NCI-H460 (cell line): ENCODE results near the gene TBC1D5. TPM values are rescaled to one million over a fixed set of nuclear protein-coding genes. Genes with fewer than 3 reads are reported as not detected.

Experiments
- DNase-seq: peaks from one replicate; pipeline ENCODE4 v3.0.0-alpha.2; 2016; ENCODE audit warnings: low read depth; ENCODE audit errors: extremely low read depth
- total RNA-seq: library from RNA; depleted of rRNA; stranded (reverse); fragments of >200 nt; shearing (Covaris generic); gene quantifications from 2 replicates; pipeline ENCODE4 v1.2.3, GENCODE V29; 2014

TBC1D5 gene
- total RNA-seq, 1 experiment from 2014 or later = 48.7 TPM

DNA sequence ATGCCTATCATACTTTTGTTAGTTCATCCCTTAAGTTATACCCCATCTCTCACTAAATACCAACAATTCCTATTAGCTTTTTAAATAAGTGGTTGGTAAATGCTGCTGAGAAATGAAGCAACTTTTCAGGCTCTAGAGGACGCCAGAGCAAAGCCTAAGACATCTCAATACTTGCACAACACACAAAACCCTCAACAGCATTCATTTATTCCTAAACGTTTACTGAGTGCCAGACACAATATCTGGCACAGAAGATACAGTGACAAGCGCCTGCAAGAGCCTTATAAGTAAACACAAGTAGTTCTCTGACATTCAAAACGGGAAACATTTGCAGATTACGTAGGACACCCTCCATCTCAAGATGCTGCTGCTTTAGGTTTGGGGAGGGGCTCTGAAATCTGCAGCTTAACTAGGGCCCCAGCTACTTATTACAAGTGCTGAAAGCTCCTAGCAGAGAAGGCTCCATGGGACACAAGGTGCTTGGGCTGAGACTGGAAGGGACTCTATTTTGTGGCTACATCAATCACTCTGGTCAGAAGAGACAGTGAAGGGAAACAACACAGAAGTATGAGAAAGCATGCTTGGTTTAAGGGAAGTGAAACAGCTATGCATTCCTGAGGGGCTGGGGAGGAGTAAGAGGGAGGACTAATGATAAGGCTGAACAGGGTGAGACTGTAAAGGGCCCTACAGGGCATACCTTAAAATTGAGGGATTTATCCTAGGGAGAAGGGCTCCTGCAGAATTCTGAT is 546.4 kb downstream of the TBC1D5 start:
- no peak for DNase-seq

DNA sequence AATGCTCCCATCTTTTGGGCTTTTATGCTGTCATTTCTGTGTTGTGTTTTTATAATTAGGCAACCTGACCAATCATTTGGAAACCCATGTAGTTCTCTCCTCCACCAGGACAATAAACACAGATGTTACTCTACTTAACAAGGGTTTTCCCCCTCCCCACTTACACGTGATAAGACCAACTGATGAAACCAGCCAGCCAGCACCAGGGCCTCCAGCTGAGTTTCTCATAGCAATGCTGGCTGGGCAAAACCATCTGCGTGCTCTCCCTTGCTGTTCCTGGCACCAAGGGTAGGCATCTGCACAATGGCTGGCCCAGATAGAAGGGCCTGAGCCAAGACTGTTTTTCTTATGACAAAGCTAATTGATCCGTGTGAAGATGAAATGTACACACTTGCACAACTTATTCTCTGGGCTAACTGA is 547.2 kb downstream of the TBC1D5 start:
- no peak for DNase-seq

DNA sequence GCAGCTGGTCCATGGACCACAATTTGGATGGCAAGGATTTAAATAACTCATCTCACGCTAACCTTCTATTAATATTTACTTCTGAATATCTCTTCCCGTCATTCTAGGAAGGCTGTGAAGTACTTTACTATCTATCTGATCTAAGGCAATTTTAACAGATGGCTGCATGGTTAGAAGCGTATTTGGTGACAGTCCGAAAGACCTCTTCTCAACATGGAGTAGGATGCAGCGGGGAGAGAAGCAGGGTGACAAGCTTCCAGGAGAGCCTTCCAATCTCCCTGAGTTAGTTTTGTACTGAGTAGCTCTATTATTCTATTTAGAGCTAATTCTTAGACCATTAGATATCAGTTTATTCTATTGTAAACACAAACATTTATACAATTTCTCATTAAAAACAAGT is 548.3 kb downstream of the TBC1D5 start:
- DNase-seq = no peak

DNA sequence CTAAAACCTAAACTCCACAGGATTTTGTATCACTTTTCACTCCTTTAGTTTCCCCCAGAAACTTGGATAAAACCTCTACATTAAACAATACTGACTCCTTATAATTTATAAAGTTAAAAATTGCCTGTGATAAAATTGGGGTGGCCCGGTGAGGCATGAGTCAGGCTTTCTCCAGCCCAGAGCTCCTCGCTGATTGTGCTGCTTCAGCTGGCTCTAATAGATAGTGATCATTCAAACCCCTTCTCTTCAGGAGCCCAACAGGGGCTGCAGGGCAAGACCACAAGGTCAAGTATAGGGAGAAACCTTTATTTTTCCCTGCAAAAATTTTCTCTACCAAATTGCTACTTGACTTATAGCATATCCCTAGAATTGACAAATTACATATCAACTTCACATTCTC is 549.4 kb downstream of the TBC1D5 start:
- DNase-seq = no peak

DNA sequence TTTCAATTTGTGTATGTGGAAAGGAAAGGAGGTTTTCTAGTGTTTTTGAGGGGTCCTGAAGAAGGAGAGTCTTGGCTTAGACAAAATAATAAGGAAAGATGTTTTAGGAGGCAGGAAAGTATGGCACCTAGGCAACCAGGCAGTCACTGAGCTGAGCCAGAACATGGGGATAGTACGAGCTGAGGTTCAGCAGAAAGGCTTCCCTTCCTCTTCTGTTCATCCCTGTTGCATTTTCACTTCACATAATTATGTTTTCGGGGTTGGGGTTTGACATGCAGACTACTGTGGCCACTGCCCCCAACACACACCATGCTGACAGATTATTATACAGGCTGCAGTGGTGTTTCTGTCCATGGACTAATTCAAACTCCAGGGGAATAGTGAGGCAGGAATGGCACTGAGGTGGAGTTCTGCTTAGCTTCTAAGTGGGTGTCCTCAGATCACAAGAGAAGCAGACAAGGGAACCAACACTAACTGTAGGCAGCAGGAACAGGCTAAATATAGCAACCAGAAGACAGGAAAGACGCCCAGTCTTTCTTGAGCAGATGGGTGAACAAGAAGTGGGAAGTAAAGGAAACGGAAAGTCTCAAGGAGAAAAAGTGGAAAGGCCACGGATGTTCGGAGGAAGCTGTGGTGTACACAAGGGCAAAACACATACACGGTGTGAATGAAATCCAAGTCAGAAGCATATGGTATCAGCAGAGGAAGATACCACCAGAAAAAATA is 551.9 kb downstream of the TBC1D5 start:
- no peak for DNase-seq

DNA sequence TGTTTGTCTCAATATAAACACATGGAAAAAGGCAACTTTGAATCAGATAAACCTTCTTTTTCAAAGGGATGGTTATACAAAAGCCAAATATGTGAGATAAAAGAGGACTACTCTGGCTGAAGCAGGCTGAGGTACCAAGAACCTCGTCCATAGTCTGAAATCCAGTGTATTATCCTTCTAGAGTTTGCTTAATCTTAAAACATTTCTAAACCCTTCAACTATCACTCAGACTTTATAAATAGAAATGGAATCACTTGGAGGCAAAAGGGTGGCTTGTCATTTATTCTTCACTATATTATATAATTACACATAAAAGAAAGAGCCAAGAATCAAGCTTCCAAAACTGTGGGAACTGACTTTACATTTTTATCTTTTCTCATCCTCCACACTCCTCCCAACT is 554.1 kb downstream of the TBC1D5 start:
- DNase-seq = no peak

DNA sequence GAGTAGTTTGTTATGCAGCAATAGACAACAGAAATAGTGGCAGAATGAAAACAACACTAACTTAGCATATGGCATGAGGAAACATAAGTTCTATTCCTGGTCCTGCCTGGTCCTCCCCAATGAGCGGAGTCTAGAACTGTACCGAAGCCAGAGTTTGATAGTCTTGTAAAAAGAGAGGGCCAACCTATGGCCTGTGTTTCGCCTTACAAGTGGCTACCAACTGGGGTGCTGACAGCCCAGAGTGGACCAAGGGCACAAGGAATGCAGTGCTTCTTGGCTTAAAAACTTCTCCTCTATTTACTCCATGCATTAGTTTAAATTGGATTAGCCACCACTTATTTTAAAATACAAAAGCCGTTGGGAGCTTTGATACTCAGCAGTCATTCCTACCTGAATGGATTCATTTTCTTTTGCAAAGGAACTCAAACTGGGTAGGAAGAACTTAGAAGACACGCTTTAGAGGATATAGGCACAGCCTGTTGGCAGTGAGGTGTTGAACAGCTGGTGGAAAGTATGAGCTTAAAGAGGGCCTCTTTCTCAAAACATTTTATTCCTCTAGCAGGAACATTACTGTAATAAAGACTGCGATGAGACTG is 554.7 kb downstream of the TBC1D5 start:
- no peak for DNase-seq

DNA sequence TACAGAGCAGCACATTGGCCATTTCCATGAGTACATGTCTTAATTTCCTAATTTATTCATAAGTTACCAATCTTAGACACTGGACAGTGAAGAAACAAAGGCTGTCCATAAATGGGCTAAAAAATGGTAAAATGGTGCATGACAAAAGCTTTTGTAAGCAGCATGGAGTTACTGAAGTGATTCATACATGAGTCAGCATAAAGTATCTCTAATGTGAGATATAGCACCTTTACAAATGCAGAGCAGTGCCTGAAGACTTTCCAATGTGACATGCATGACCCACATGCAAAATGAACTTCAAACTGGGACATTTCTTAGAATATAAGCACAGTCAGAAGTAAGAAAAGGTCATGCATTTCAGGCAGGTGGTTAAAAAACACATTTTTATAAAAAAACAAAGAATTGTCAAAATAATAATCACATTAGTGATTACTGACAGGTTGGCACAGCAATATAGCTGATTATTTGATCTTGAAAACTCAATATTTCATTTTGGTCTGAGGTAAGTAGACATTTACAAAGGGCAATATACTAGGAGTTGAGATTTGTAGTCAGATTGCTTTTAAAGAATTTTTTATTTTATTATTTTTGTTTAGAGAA is 558.4 kb downstream of the TBC1D5 start:
- no peak for DNase-seq

DNA sequence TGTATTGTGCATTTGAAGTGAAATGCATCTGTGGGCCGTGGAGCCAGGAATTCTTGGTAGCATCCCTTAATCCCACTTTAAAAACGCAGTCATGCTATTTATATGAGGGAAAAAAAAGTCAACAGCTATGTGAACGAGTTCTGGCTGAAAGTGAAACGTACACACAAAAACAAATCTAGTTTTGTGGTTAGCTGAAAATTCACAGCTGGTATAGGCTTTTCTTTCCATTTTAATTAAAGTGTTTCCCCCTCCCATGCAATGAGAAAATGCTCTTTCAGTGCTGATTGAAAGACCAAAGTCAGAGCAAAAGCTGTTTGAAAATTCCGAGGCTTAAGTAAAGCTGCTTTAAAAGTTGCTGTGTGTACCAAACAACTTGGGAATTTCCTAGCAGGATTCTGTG is 560.3 kb downstream of the TBC1D5 start:
- no peak for DNase-seq

DNA sequence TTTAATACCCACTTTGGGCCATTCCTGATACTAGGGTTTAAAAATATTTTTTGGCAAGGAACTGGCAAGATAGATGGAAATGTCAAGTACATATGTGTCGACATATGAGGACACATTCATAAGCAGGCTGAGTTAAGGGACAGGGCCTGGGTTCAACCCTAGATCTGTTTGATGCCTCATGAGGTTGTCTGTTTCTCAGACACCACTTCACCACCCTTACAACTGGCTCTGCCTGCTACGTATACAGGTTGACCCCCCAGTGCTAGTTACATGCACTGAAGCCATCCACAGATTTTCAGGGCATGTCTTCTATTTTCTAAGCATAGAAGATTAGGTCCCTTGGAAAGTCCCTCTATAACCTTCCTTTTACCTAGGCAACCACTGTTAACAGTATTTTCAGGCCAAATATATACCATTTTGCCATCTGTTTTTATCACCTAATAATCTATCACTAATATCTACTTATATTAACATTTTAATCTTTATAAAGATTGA is 561.0 kb downstream of the TBC1D5 start:
- DNase-seq = no peak

DNA sequence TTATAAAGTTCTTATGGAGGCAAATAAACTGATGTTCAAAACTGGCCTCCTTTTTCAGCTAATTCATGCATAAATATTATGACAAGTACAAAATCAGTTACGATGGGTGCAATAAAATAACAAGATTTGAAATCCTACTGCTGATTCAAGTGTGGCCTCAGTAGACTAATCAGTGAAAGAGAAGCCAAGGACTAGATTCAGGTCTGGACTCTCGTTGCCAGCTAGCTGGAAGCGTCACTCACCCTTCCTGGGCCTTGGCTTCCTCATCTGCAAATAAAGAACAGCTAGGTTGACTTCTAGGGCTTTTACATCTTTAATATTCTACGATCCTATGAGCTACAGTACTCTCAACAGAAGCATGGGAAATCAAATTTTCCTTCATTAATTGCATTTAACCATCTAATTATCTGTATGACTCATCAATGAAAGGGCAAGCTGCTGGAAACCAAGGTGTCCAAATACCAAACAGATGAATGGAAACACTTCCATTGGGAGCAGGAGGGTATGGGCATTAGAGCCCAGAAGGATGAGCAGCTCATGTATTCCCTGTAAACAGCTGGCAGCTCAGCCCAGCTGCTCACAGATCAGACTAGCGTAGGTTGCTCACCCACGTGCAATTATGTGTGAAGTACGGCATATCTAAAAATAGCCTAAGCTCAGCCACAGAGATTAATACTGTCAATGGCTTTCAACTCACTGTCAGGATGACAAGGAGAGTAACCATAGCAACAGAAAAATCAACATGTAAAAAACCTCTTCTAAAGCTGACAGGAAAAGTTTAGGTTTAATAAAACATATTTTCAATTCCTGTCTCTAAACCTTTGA is 562.8 kb downstream of the TBC1D5 start:
- no peak for DNase-seq

DNA sequence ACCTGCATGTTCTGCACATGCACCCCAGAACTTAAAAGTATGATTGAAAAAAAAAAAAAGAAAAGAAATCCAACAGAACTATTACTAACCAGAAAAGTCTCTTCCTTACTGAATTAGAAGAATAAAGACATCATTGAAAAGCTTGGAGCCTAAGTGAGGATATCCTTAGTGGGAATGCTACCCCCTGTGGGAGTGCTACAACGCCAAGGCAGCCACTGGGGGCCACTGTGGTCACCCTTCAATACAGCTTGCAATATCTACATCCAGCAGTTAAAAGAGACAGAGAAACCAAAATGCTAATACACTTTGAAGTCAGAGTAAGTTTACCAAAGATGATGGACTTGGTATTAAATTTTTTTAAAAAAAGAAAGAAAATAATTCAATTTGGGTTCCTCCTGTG is 565.7 kb downstream of the TBC1D5 start:
- no peak for DNase-seq

DNA sequence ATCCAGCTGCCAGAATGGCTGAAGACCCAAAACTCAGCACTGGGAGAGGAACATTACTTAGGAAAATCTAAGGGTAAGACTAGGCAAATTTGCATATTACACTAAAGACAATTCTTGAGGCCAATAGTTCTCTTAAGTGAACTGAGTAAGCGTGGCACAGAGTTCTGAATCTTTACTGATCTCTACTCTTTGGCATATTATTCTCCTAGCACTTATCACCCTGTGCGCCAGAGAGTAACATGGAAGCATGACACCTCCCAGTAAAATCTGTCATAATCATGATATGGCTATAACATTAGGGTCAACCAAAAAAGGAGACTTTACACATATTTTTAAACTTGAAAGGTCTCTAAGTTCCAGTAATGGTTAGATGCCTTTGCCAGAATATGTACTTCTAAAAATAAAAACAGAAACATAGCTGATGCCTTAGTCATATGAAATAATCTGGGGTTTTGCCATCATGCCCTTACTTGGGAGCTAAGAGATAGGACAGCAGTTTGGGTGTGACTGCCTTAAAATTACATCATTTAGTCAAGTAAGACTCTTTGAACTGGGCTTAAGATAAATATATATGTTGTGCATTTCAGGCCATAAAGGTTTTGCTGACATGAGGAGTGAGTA is 567.1 kb downstream of the TBC1D5 start:
- DNase-seq = no peak

DNA sequence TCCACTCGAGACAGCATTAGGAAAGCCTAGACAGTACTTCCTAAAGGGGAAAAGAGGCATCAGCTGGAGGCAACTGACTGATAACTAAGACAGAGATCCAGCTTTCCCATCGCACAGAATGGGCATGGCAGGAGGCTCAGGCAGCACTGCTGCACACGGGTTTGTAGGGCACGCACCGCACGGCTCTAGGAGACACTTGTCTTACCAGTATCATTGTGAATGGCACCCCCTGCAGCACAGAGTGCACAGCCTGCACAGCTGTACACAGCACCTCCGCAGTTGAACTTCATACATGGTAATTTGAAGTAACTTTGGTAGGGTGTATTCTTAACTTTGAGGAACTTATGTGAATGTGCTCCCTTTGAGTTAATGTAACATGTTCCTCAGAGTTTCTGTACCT is 576.1 kb downstream of the TBC1D5 start:
- DNase-seq = no peak

DNA sequence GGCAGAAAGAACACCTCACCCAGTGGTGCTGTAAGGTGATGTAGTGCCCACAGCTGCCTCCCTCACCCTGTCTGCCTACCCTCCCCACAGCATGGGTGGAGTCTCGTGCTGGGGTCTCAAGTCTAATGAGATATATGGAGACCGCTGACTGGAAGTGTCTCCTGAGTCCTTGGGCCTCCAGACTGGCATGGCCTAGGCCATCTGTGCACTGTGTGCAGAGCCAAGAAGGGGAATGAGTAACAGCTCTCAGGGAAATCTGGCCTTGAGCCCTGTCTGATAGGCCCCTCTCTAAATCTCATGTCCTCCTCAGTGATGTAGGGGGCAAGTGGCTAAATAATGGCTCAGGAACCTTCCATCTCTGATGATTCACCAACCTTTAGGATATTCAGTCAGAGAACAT is 580.3 kb downstream of the TBC1D5 start:
- DNase-seq = no peak

DNA sequence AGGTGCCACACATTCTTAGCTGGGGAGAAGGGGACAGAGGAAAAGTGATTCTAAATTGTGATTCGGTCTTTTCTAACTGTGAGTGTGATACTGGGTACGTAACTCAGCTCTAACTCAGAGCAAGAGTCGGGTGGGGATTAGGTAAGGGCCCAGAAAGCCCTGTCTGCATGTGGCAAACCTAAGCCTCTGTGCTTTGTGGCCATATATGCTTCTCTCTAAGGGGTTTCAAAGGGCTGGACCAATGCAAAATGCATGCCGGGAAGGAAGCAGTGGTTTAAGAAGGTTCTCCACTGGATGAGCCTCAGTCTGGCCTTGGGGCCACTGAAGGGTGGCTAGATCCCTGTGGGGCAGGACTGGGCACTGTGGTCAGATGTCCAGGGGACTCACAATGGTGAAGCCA is 581.8 kb downstream of the TBC1D5 start:
- no peak for DNase-seq

DNA sequence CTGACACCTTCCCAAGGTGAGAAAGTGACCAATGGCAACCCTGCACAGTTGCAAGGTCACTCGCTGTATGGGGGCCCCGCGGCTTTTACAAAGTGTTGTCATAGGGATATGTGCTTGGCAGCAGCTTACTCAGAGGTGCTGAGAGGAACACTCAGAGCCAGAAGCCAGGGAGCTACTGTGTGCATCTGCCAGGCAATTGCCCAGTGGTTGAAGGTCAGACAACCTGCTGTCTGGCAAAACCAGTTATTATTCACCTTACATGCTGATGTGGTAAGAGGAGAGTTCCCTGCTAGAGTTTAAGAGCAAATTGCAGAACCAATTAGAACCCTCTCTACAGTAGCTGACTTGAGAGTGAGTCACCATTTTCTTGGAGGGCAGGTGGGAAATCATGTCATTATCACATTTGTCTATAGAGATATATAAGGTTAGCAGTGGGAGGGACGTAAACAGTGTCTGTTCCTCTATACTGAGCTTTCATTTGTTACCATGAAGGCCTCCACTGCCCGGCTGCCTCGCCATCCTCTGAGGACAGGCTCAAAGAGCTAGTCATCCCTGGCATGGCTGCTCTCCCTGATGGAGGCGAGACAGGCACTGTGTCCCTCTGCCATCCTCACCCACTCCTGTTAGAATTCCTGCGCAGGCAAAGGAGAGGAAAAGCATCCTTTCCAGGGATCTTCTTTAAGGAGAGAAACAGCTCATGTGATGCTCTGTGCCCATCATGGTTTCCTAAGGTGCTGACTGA is 583.3 kb downstream of the TBC1D5 start:
- no peak for DNase-seq

DNA sequence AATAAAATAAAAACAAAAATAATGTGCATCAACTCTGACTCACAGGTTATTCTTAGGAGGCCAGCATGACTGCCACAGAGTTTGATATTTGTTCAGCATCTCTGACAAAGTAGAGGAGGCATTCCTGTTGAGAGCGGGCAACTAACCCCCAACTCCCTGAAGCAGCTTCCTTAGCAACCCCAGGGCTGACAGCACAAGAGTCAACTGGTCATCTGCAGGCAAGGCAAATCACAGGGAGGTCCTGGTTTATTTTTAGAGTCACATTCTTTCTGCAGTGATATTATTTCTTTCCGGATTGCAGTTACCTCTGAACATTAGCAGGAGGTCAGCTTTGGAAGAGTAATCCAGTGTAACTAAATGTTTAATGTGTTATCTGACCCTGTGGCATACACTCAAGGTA is 584.7 kb downstream of the TBC1D5 start:
- no peak for DNase-seq

DNA sequence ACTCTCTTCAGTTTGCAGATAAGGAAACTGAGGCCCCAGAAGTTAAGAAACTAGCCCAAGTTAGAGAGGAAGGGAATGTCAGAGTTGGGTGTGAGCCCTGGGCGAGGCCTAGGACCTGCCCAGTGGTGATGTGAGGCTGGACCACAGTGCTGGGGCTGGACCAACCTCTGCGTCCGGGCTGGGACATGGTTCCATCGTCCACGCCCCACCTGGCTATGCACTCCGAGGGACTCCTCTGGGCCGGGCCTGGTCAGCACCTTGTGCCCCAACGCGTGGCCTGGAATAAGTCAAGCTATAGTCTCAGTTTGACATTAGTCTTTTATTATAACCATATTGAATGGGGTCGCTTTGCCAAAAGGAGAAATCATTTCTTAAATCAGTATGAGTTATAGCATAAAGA is 585.6 kb downstream of the TBC1D5 start:
- no peak for DNase-seq
